PC-3 (cell line): ENCODE results near the gene SMIM14.

Source experiments
- CTCF ChIP-seq: fragments of 300-600 bp; sonication (generic); conservative IDR thresholded peaks from 2 replicates; pipeline ENCODE4 v1.5.1; 2017; ENCODE audit warnings: antibody characterized with exemption, low read depth, mild to moderate bottlenecking, low read length
- EZH2 ChIP-seq: fragments of 300-600 bp; sonication (generic); IDR thresholded peaks from one replicate; pipeline ENCODE4 v1.6.1; 2017; ENCODE audit warnings: antibody characterized with exemption, mild to moderate bottlenecking, low read length; ENCODE audit not compliant: unreplicated experiment
- EZH2phosphoT487 ChIP-seq: fragments of 300-600 bp; sonication (generic); IDR thresholded peaks from 2 replicates; pipeline ENCODE4 v1.6.1; 2018; ENCODE audit warnings: mild to moderate bottlenecking, antibody characterized with exemption, low read length, borderline replicate concordance

GRCh38 chr4:39571504-39571903 lies 67.2 kb downstream of the SMIM14 start:
- TF ChIP-seq CTCF, result no peak
- TF ChIP-seq EZH2phosphoT487, result no peak
- no peak for TF ChIP-seq EZH2
